Stimulated activated CD4-positive, alpha-beta T cell treated with anti-CD3 and anti-CD28 coated beads, TNF-alpha, amount 100 ng/mL, for 24 hours (primary cell): ENCODE results near the gene VWA5A.

Experiments used
- DNase-seq, 3 experiments: peaks; one replicate each; pipeline ENCODE4 v3.0.0-alpha.2; 2020; ENCODE audit warnings: low read depth in 3 of 3

VWA5A gene

GRCh38 chr11:124114942-124115781 is at the start of gene VWA5A:
TSS of gene VWA5A (plus strand) at chr11:124115450. CDS start at chr11:124117512, 2,062 bp downstream.
- DNase-seq = peak; percentile 58 to 75 (median 66)

- no peak for DNase-seq
Observed at GRCh38 chr11:124068601-124069110, 46.6 kb upstream of the VWA5A start.

- DNase-seq = peak in 2 of 3 experiments; percentile 18 to 25
Observed at GRCh38 chr11:124069429-124070401, 45.5 kb upstream of the VWA5A start.

GRCh38 chr11:124070915-124071622 is 44.2 kb upstream of the VWA5A start:
- peak; percentile 36 to 60 (median 41) for DNase-seq

- DNase-seq = no peak
Observed at GRCh38 chr11:124071623-124071948, 43.7 kb upstream of the VWA5A start.

- DNase-seq = no peak
Observed at GRCh38 chr11:124072147-124072546, 43.1 kb upstream of the VWA5A start.

GRCh38 chr11:124074554-124074953 is 40.7 kb upstream of the VWA5A start:
- no peak for DNase-seq

- DNase-seq = no peak
Observed at GRCh38 chr11:124075492-124075840, 39.8 kb upstream of the VWA5A start.

- DNase-seq = no peak
Observed at GRCh38 chr11:124075841-124076651, 39.2 kb upstream of the VWA5A start.

GRCh38 chr11:124077266-124077665 is 38.0 kb upstream of the VWA5A start:
- no peak for DNase-seq

- DNase-seq = no peak
Observed at GRCh38 chr11:124078591-124078990, 36.7 kb upstream of the VWA5A start.

- no peak for DNase-seq
Observed at GRCh38 chr11:124079631-124080326, 35.5 kb upstream of the VWA5A start.

- no peak for DNase-seq
Observed at GRCh38 chr11:124080327-124081001, 34.8 kb upstream of the VWA5A start.

GRCh38 chr11:124081483-124081882 is 33.8 kb upstream of the VWA5A start:
- DNase-seq = no peak

GRCh38 chr11:124082371-124082770 is 32.9 kb upstream of the VWA5A start:
- DNase-seq = no peak

GRCh38 chr11:124085583-124085982 is 29.7 kb upstream of the VWA5A start:
- DNase-seq = no peak

- DNase-seq = no peak
Observed at GRCh38 chr11:124085997-124086846, 29.0 kb upstream of the VWA5A start.

GRCh38 chr11:124090996-124091395 is 24.3 kb upstream of the VWA5A start:
- no peak for DNase-seq

GRCh38 chr11:124093330-124093729 is 21.9 kb upstream of the VWA5A start:
- DNase-seq = no peak
